GM23338 (cell line): Measurements from ENCODE around the gene IL22RA1. TPM values are rescaled to one million over a fixed set of nuclear protein-coding genes. Genes with fewer than 3 reads are reported as not detected.

Experiments
- ATAC-seq: fragments of 200-7000 bp; cut with Tn5 transposase; 3 replicates; pipeline ENCODE4 v1.9.1; 2020
- DNase-seq: peaks from one replicate; pipeline ENCODE4 v3.0.0-alpha.2; 2015; ENCODE audit warnings: low spot score
- H2AFZ ChIP-seq: fragments of 200-600 bp; sonication (generic); 2 replicates; pipeline ENCODE4 v1.8.0; 2016; ENCODE audit warnings: antibody characterized with exemption, mild to moderate bottlenecking, moderate library complexity
- H3F3A ChIP-seq: fragments of 200-600 bp; sonication (generic); replicated peaks from 2 replicates; pipeline ENCODE4 v1.8.0; 2017; ENCODE audit warnings: antibody characterized with exemption, mixed run types, low read depth
- H3K27ac ChIP-seq: fragments of 200-600 bp; sonication (generic); 2 replicates; pipeline ENCODE4 v1.6.1; 2016; ENCODE audit warnings: low read depth
- H3K27me3 ChIP-seq: fragments of 200-600 bp; sonication (generic); 2 replicates; pipeline ENCODE4 v1.8.0; 2016; ENCODE audit warnings: mild to moderate bottlenecking, mixed run types, moderate library complexity; ENCODE audit not compliant: insufficient read depth
- H3K36me3 ChIP-seq: fragments of 200-600 bp; sonication (generic); 2 replicates; pipeline ENCODE4 v1.8.0; 2016; ENCODE audit warnings: mild to moderate bottlenecking; ENCODE audit not compliant: insufficient read depth
- H3K4me1 ChIP-seq: fragments of 200-600 bp; sonication (generic); 2 replicates; pipeline ENCODE4 v1.8.0; 2016; ENCODE audit warnings: mild to moderate bottlenecking, moderate library complexity; ENCODE audit not compliant: insufficient read depth
- H3K4me2 ChIP-seq: fragments of 200-600 bp; sonication (generic); 2 replicates; pipeline ENCODE4 v1.7.1; 2017; ENCODE audit warnings: mixed run types
- H3K4me3 ChIP-seq: fragments of 200-600 bp; sonication (generic); 2 replicates; pipeline ENCODE4 v1.6.1; 2016; ENCODE audit warnings: mixed run types
- H3K79me2 ChIP-seq: fragments of 200-600 bp; sonication (generic); replicated peaks from 2 replicates; pipeline ENCODE4 v1.8.0; 2017; ENCODE audit warnings: mild to moderate bottlenecking; ENCODE audit not compliant: insufficient read depth
- H3K9me2 ChIP-seq: fragments of 200-600 bp; sonication (generic); 2 replicates; pipeline ENCODE4 v1.8.0; 2017; ENCODE audit not compliant: insufficient read depth
- H4K20me1 ChIP-seq: fragments of 200-600 bp; sonication (generic); replicated peaks from 2 replicates; pipeline ENCODE4 v1.8.0; 2017; ENCODE audit warnings: mild to moderate bottlenecking; ENCODE audit not compliant: insufficient read depth
- H3K27ac Mint-ChIP-seq: 2 replicates; pipeline ENCODE4 v1.8.0; 2020; ENCODE audit warnings: inconsistent platforms, mild to moderate bottlenecking, moderate library complexity, mixed read lengths
- H3K27me3 Mint-ChIP-seq: 3 replicates; pipeline ENCODE4 v1.8.0; 2022; ENCODE audit warnings: low read depth, mild to moderate bottlenecking, moderate library complexity, mixed read lengths, inconsistent platforms; ENCODE audit not compliant: insufficient read depth, poor library complexity
- H3K36me3 Mint-ChIP-seq: 3 replicates; pipeline ENCODE4 v1.8.0; 2021; ENCODE audit warnings: low read depth, mild to moderate bottlenecking, inconsistent platforms, moderate library complexity, mixed read lengths
- H3K4me1 Mint-ChIP-seq: 3 replicates; pipeline ENCODE4 v1.8.0; 2020; ENCODE audit warnings: mild to moderate bottlenecking, inconsistent platforms, mixed read lengths
- H3K4me3 Mint-ChIP-seq: 3 replicates; pipeline ENCODE4 v1.8.0; 2021; ENCODE audit warnings: moderate library complexity, mild to moderate bottlenecking, inconsistent platforms, mixed read lengths
- H3K9me3 Mint-ChIP-seq: 3 replicates; pipeline ENCODE4 v1.8.0; 2020; ENCODE audit warnings: moderate library complexity, mild to moderate bottlenecking, inconsistent platforms, mixed read lengths
- CREB1 ChIP-seq: fragments of 250-450 bp; sonication (Bioruptor Pico); IDR thresholded peaks from 2 replicates; pipeline ENCODE4 v1.5.0; 2020; ENCODE audit warnings: low read depth, mild to moderate bottlenecking, moderate library complexity
- CTCF ChIP-seq, 2 experiments: fragments of 200-600 bp in 1 of 2; sonication (generic) in 1 of 2; conservative IDR thresholded peaks; 2 replicates each; pipeline versions ENCODE4 v1.5.1 to v1.6.1; 2016 to 2017; ENCODE audit warnings: antibody characterized with exemption in 2 of 2, low read depth in 2 of 2, mild to moderate bottlenecking in 2 of 2, moderate library complexity in 1 of 2
- ETS1 ChIP-seq: IDR thresholded peaks from 2 replicates; pipeline ENCODE4 v1.6.1; 2016; ENCODE audit warnings: antibody characterized with exemption
- EZH2 ChIP-seq: fragments of 200-600 bp; sonication (generic); IDR thresholded peaks from one replicate; pipeline ENCODE4 v1.8.0; 2017; ENCODE audit warnings: antibody characterized with exemption, mild to moderate bottlenecking, low read depth; ENCODE audit not compliant: unreplicated experiment
- JUNB ChIP-seq: IDR thresholded peaks from one replicate; pipeline ENCODE4 v1.6.1; 2016; ENCODE audit warnings: antibody characterized with exemption; ENCODE audit not compliant: unreplicated experiment
- POLR2AphosphoS5 ChIP-seq: IDR thresholded peaks from 2 replicates; pipeline ENCODE4 v1.6.1; 2016; ENCODE audit warnings: antibody characterized with exemption, low read depth
- polyA plus RNA-seq: library from polyadenylated mRNA; unstranded; fragments of >200 nt; fragmentation: Nextera tagmentation; extraction: Ambion mirVana; gene quantifications from 2 replicates; pipeline ENCODE4 v1.2.1, GENCODE V29; 2016
- total RNA-seq: library from RNA; depleted of rRNA; stranded (reverse); fragments of >200 nt; shearing (Covaris generic); gene quantifications from 2 replicates; pipeline ENCODE4 v1.2.3, GENCODE V29; 2014

The IL22RA1 gene
- total and polyA plus RNA-seq, 2 experiments from 2014 or later = 0.11 to 0.28 TPM

- Mint-ChIP-seq H3K27me3 (peaks cover 18% of the 10 kb centered on the region), H3K9me3 (no peaks in the 10 kb centered on the region; the same call in 2 of the 3 replicates), H3K4me1 (peaks cover 10% of the 10 kb centered on the region), H3K27ac (peak within 1 kb of the TSS; percentile 86), H3K4me3 (peak within 1 kb of the TSS; percentile 83), H3K36me3 (no peaks in the 10 kb centered on the region; the same call in 1 of the 3 replicates)
- Histone ChIP-seq H3K4me1 (peaks cover 12% of the 10 kb centered on the region), H3K4me2 (peak within 1 kb of the TSS; percentile 91), H3F3A (no peaks in the 10 kb centered on the region), H3K9me2 (no peaks in the 10 kb centered on the region), H3K79me2 (0 out of 2 replicates have a peak, but pooled peaks cover 10% of the 10 kb centered on the region), H4K20me1 (no peaks in the 10 kb centered on the region), H3K4me3 (peak within 1 kb of the TSS; percentile 89), H3K36me3 (no peaks in the 10 kb centered on the region), H3K27ac (peak within 1 kb of the TSS; percentile 83; the same call in 1 of the 2 replicates), H2AFZ (peak within 1 kb of the TSS; percentile 99), H3K27me3 (no peaks in the 10 kb centered on the region)
- TF ChIP-seq POLR2AphosphoS5 (peak; percentile 53), CREB1 (CRISPR knock-in tag) (no peak), JUNB (peak; percentile 22)
- ATAC-seq (peak; percentile 92), DNase-seq (peak; percentile 90)
These were observed 44.3 kb upstream of the IL22RA1 start, which contains the start of gene IFNLR1 for GRCh38 chr1:24186993-24187790. Gene IFNLR1, minus strand, starts transcription at chr1:24187289. Its CDS starts 41 bp downstream, at chr1:24187248.

GRCh38 chr1:24186711-24186992 is 43.7 kb upstream of the IL22RA1 start:
- Mint-ChIP-seq H3K9me3 (no peaks in the 10 kb centered on the region; the same call in 2 of the 3 replicates), H3K4me3 (peak overlapping the region; percentile 74), H3K4me1 (peaks cover 10% of the 10 kb centered on the region), H3K27me3 (peaks cover 18% of the 10 kb centered on the region), H3K36me3 (no peaks in the 10 kb centered on the region; the same call in 1 of the 3 replicates), H3K27ac (no peak overlapping the region)
- Histone ChIP-seq H4K20me1 (no peaks in the 10 kb centered on the region; the same call in 1 of the 2 replicates), H2AFZ (peak overlapping the region; percentile 72; the same call in 1 of the 2 replicates), H3F3A (no peaks in the 10 kb centered on the region), H3K36me3 (no peaks in the 10 kb centered on the region), H3K27me3 (no peaks in the 10 kb centered on the region), H3K27ac (peak overlapping the region; percentile 59; the same call in 1 of the 2 replicates), H3K9me2 (no peaks in the 10 kb centered on the region), H3K79me2 (0 out of 2 replicates have a peak, but pooled peaks cover 11% of the 10 kb centered on the region), H3K4me1 (peaks cover 12% of the 10 kb centered on the region), H3K4me2 (peak overlapping the region; percentile 91), H3K4me3 (peak overlapping the region; percentile 89)
- DNase-seq = no peak
- TF ChIP-seq EZH2 (no peak), CTCF (conservative IDR thresholded peaks at IDR 0.05; ENCODE audit: low read depth in 2 of 2) (no peak), CREB1 (CRISPR knock-in tag) (no peak), ETS1 (no peak), JUNB (no peak), POLR2AphosphoS5 (no peak)
- ATAC-seq = peak; percentile 5; the same call in 2 of the 3 replicates
